A549 (cell line): ENCODE measurements around the gene SUMO3.

Experiments used
- JUNB ChIP-seq: fragments of >200 bp; sonication (Bioruptor Twin); formaldehyde crosslinking; IDR thresholded peaks from 2 replicates; pipeline ENCODE4 v1.6.1; 2016
- RCOR1 ChIP-seq: fragments of 150-350 bp; IDR thresholded peaks from 2 replicates; pipeline ENCODE4 v1.6.1; 2014; ENCODE audit warnings: antibody characterized with exemption, low read length, low read depth

GRCh38 chr21:44823179-44823660 is 5.4 kb upstream of the SUMO3 start:
- TF ChIP-seq JUNB (no peak), RCOR1 (no peak)
